Stimulated activated CD4-positive, alpha-beta T cell treated with anti-CD3 and anti-CD28 coated beads, Interleukin-1b, Interleukin-23, amount 100 ng/mL, for 48 hours (primary cell): ENCODE data around the gene CANX.
"Not testable (repeated sequence)": the region's sequence is repeated elsewhere in the genome, so short reads cannot be mapped to it uniquely, and the experiment has no call there.

ENCODE experiments used
- DNase-seq: peaks from one replicate; pipeline ENCODE4 v3.0.0-alpha.2; 2020

The CANX gene, protein sequence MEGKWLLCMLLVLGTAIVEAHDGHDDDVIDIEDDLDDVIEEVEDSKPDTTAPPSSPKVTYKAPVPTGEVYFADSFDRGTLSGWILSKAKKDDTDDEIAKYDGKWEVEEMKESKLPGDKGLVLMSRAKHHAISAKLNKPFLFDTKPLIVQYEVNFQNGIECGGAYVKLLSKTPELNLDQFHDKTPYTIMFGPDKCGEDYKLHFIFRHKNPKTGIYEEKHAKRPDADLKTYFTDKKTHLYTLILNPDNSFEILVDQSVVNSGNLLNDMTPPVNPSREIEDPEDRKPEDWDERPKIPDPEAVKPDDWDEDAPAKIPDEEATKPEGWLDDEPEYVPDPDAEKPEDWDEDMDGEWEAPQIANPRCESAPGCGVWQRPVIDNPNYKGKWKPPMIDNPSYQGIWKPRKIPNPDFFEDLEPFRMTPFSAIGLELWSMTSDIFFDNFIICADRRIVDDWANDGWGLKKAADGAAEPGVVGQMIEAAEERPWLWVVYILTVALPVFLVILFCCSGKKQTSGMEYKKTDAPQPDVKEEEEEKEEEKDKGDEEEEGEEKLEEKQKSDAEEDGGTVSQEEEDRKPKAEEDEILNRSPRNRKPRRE

DNA sequence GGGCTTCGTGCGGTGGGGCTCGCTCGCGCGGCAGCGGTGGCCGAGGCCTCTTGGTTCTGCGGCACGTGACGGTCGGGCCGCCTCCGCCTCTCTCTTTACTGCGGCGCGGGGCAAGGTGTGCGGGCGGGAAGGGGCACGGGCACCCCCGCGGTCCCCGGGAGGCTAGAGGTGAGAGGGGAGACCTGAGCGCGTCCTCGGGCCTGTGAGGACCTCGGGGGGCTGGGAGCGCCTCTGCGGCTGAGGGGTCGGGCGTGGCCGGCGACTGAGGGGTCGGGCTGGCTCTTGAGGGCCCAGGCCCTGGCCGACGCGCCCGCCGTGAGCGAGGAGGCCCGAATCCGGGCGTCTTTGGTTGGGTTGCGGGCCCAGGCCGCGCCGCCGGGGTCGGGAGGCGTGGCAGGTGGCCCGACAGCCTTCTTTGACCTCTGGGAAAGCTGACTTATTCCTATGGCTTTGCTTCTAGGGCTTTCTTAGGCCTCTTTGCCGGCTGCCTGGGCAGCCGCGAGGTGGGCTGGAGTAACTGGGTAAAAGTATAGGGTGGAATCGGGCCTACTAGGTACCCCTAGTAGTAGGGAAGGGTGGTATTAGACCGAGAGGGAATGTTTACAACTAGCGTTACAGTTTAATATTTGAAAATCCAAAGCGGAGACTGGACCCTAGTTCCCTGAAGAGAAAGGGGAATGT lies at the start of gene CANX:
Gene CANX (plus strand): TSS at position 33 of the 681 bp plus-strand sequence. CDS start 6,715 bp downstream, outside the sequence.
- DNase-seq: no peak

DNA sequence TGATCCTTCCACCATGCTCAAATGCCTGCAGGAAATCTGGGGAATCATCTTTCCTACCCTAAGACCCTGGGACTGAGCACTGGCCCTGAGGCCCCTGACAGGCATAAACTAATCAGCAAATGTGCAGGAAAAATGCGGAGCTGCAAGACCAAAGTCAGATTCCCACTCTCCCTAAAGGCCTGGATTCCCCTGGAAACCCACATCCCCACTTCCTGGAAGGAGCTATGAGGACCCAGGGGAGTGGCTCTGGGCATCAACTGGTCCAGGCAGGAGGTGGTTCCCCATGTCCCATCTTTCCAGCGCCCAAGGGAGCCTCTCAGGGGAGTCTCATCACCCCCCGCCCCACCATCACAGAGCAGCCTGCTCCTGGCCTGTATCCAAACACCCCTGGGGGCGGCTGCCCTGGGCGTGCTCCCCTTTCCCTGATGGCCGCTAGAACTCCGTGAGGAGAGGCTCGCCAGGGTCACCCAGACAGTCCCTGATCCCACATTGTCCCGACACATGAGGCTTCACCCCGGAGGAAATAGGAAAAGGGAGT lies 49.5 kb upstream of the CANX start:
- not testable (repeated sequence) for DNase-seq

DNA sequence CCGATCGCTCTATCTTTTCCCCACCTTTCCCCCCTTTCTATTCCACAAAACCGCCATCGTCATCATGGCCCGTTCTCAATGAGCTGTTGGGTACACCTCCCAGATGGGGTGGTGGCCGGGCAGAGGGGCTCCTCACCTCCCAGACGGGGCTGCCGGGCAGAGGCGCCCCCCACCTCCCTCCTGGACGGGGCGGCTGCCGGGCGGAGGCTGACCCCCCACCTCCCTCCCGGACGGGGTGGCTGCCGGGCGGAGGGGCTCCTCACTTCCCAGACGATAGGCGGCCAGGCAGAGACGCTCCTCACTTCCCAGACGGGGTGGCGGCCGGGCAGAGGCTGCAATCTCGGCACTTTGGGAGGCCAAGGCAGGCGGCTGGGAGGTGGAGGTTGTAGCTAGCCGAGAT lies 48.5 kb upstream of the CANX start:
- DNase-seq: not testable (repeated sequence)

DNA sequence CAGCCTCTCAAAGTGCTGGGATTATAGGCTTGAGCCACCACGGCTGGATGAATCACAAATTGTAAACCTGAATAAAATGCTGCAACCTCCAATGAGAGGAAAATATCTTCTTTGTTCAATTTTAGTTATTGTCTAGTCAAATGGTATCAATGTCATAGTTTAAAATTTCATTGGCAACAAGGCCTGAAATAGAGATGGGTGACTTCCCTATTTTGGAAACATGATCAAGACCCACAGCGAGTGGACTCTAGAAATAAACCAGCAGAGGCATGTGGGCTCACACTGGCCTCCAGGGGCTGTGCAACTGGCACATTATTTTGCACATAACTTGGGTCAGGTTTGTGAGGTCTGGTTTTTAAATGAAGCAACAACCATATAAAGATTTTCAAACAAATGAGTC lies 45.6 kb upstream of the CANX start:
- not testable (repeated sequence) for DNase-seq

DNA sequence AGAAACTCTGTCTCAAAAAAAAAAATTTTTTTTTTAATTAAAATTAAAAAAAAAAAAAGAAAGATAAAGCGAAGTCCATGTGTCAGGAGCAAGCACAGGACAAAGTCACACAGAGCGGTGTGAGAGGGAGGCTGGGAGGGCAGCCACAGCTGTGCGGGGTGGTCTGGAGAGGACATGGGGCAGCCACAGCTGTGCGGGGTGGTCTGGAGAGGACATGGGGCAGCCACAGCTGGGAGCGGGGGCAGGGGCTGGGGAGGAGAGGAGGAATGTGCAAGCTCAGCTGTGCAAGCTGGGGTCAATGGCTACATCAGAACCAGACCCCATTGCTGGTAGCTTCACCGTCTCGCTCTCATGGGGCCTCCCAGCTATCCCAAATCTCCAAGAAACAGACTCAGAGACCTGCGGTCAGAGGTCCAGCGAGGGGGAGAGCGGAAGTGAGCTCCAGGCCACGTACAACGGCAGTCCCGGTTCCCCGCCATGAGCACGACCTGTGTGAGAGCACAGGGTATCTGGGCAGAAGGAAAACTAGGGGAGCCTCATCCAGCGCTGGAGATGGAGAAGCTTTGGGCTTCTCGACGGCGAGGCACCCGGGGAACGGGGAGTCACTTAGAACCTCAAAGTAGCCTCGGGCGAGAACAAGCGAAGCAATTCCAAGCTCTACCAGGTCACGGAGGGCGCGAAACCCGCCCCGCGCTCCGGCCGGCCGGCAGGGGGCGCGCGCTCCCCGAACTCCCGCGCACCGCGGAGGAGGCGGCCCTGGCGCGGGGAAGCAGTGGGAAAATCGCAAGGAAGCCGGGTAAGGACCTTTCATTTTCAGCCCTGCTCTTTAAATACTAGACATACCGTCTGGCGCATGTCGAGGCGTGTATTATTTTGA lies 41.2 kb upstream of the CANX start:
- peak; percentile 11 for DNase-seq

DNA sequence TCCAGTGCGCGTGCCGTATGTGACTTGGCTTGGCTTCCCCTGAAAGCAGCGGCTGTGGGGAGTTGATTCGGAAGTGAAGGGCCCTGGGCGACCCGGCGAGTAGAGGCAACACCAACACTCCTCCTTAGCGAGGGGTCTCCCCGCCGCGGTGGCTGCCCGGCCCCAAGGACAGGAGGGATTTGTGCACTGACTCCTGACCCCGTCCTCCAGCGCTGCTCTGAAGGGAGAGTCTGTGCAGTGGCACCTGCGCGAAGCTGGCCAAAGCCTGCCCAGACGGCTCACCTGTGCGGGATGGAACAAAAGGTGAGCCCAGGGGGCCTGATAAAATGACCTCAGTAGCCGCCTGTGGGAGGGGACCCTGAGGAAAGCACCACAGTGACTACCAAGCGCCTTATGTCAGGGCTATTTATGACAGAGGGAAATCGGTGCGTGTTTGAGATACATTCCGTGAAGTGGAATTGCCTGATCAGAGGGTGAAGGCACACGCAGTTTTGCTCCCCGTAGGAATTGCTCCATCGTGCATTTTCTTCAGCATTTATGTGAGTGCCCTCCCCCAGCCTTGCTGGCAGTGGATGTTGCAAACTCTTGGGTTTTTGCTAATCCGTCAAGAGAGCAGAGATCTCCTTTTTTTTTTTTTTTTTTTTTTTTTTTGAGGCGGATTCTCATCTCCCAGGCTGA lies 40.4 kb upstream of the CANX start:
- DNase-seq: not testable (repeated sequence)

DNA sequence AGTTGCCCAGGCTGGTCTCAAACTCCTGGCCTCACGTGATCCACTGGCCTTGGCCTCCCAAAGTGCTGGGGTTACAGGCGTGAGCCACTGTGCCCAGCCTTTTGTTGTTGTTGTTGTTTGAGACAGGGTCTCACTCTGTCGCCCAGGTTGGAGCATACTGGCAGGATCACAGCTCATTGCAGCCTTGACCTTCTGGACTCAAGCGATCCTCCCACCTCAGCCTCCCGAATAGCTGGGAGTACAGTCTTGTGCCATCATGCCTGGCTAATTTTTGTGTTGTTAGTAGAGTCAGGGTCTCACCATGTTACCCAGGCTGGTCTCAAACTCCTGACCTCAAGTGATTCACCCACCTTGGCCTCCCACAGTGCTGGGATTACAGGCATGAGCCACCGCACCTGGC lies 37.1 kb upstream of the CANX start:
- DNase-seq: not testable (repeated sequence)

DNA sequence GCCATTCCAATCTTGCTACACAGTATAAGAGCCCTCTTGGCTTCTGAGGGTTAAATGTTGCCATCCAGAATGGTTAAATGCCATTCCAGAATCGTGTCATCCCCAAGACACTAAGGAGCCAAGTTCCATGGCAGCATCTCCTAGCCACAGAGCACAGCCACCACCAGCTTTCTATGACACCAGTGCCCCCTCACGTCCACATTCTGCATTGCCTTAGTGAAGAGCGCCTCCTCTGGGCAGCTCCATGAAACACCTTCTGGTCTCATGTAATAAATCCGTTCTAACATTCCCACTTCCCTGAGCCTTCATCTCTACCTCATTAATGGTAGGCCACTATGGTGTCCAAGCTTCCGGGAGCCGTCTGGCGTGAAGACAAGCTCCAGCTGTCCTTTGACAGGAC lies 30.4 kb upstream of the CANX start:
- peak; percentile 34 for DNase-seq

DNA sequence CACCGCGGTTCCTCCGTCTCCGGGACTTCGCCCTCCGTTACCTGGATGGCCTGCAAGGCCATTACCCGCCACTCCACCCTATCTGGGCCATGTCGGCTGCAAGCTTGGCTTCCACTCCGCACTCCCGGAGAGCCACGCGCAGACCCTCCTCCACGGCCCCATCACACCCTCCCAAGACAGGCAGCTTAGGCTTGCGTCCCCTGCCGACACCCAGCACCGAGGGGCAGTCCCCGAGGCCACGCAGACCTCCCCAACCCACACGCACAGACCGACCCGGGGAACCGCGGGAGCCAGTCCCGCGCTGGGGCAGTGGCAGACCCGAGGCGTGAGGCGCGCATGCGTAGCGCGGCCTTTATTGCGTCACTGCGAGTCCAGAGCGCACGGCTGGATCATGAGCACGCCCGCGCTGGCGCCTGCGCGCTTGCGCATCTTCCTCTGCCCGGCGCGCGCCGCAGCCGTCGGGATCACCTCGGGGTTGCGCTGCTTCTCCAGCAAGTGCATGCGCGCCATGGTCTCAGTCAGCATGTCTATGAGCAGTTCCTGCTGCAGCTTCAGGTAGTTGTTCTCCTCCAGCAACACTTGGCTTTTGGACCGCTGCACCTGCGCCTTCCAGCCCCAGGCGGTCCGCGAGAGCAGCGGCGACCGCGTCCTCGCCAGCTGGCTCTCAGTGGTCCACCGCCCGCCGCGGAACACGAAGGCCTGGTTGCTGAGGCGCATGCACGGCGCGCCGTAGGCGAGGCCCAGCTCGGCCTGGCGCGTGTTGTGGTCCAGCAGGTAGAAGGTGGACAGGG lies 20.3 kb upstream of the CANX start:
- DNase-seq: peak; percentile 95

DNA sequence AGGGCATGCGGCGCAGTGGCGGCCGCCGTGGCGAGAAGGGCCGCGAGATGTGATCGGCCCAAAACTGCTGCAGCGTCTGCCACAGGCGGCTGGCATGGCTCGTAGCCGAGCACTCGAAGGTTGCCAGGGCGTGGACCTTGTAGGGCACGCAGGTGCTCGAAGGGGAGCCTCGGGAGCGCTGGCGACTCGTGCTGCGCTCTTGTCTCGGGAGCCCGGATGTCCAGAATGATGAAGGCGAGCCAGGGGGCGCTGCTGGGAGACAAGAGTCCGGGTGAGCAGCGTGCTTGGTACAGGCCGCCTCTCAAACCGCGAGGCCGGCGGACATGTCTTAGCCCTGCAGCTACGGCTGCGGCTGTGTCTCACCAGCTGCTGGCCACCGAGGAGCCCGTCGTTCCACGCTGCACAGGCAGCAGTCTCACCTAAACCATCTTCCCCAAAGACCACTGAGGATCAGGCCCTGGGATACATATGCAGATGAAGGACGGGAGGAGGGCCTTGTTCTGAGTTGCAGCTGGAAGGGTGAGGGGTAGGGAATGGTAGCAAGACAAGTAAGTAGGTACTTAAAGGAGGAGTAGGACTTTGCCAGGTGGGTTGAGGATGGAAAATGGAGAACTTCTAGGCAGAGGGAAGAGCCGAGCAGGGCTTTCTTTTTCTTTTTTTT lies 19.6 kb upstream of the CANX start:
- DNase-seq: peak; percentile 71

DNA sequence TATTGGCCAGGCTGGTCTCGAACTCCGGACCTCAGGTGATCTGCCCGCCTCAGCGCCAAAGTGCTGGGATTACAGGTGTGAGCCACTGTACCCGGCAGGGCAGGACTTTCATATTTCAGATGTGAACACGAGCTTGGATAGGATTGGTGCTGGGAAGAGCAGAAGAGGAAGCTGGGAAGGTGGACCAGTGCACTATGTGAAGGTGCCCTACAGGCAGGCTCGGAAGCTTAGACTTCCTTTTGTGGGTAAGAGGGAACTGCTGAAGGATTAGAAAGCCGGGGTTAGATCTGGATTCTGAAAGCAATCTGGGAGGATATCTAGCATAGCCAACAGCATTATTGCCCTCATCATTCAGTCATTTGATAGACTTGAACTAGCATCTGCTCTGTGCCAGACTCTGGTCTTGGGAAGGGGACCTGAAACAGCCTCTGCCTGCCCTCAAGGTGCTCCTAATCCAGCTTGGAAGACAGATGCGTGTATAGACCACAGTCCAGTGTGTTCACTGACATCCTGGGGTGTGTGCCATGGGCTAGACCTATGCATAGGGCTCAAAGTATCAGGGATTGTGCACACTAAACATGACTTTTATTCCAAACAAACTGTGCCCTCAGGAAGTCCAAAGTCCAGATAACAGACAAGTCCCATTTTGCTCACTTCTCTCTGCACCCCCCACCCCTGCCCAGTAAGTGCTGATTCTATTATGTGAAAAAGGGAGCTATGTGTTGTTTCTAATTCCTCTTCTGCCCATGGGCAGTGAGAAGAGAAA lies 18.6 kb upstream of the CANX start:
- DNase-seq: no peak

DNA sequence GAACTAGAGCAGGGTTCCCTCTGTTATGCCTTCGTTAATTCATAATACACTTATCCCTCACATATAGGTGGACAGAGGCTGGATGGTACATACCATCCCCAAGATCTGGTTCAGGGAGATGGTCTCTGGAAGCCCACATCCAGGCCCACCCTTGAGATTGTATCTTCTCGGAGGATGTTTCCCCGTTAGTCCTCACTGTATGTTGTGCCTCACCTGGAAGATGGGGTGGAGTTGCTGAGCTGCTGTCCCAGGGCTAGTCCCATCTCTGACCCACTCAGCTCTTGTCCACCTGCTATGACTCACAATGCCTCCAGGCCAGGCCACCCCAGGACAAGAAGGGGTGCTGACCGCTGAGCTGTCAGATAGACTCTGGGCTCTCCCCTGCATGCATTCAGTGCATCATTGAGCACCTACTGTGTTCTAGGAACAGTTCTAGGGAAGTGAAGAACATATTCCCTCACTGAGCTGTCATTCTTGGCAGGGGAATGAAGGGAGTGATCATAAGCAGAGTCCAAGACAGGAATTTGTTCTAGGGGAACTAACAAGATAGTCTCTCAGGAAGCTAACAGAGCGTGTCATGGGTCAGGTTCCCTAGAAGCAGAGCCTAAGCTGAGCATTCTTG lies 17.9 kb upstream of the CANX start, which contains the start of gene CBY3:
Gene CBY3 (minus strand): TSS at position 255 of the 622 bp plus-strand sequence. CDS start 116 bp downstream, at position 139.
- no peak for DNase-seq

DNA sequence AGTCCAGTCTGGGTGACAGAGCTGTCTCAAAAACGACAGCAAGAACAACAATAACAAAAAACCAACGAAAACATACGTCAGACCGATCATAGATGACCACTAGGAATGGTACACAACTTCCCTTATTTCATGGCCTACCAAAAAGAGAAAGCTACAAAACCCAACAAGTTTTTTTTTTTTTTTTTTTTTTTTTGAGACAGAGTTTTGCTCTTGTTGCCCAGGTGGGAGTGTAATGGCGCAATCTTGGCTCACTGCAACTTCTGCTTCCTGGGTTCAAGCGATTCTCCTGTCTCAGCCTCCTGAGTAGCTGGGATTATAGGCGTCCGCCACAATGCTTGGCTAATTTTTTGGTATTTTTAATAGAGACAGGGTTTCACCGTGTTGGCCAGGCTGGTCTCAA lies 9.6 kb upstream of the CANX start:
- not testable (repeated sequence) for DNase-seq

DNA sequence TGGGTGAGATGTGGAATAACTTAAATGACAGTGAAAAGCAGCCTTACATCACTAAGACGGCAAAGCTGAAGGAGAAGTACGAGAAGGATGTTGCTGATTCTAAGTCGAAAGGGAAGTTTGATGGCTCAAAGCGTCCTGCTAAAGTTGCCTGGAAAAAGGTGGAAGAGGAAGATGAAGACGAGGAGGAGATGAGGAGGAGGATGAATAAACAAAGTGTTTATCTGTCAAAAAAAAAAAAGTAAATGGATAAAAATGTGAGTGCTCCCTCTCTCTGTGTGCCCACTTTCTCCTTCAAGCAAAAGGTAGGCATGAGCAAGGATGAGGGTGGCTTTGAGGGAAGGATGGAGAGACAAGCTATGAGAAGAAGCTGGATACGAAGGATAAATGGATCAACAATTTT lies 4.2 kb upstream of the CANX start:
- no peak for DNase-seq

DNA sequence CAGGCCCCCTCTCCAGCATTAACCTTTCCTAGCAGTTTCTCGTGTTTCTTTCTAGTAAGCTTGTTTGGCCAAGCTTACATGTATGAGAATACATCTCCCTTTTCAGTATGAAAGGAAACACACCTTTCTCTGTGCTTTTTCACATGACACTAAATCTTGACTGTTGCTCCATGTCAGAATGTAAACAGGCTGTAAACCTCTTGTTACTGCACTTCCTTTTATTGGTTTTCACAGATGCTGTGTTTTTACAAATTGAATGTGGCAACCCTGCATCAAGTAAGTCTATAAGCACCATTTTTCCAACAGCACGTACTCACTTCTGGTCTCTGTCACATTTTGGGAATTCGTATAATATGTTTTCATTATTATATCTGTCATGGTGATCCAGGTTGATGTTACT lies 2.2 kb upstream of the CANX start:
- no peak for DNase-seq

DNA sequence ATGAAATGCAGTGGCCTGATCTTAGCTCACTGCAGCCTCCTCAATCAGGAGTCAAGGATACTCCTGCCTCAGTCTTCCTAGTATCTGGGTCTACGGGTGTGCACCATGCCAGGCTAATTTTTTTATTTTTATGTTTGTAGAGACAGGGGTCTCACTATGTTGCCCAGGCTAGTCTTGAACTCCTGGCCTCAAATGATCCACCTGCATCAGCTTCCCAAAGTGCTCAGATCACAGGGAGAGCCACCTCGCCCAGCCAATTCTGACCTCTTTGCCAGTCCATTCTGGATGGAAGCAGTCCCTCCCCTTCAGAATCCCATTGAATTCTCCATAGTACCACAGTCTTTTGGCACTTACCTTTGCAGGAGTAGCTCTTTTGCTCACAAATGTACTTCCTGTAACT lies 1.7 kb upstream of the CANX start:
- DNase-seq: no peak

DNA sequence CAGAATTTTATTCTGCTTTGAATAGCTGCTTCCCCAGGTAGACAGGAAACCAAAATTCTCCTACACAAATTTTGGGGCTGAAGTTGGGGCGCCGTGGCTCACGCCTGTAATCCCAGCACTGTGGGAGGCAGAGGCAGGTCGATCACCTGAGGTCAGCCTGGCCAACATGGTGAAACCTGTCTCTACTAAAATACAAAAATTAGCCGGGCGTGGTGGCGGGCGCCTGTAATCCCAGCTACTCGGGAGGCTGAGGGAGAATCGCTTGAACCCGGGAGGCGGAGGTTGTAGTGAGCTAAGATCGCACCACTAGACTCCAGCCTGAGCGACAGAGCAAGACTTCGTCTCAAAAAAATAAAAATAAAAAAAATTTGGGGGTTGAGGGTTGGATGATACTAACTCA lies 1.2 kb upstream of the CANX start:
- DNase-seq: not testable (repeated sequence)

DNA sequence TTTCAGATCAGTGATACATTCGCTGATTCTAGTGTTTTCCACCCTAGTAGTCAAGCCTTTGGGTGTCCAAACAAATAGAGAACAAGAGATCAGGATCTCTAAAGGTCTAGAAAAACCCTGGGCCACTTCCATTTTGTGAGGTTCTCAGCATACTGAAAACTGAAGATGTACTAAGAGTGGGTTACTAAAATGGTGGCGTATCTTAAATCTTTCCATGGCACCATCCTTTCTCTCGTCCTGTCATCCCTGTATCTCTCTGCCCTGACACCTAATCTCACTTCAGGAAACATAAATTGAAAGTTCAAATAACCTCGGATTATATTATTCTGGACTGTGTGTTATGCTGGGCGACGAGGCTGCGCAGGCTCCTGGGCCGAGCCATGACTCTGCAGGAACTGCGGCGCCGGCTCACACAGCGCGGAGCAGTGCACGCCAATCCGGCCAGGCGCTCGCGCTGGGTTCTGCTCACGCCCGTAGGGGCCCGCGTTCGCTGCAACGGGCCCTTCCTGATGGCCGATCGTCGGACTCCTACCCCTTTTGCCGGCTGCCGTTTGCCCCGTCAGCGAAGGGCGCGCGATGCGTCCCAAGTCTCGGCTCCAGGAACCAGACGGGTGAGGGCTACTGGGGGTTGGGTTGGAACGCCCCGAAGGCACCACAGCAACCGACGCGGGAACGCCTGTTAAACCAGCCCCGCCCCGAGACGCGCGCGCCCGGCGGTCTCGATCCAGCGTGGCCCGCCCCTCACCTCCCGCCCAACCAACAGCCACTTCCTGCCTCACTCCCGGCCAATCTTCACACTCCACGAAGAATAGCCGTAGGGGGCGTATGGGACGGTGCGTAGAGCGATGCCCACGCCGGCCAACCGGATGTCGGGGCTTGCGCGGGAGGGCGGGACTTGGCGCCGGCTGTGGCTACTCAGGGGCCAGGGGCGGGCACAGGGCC lies 503 bp upstream of the CANX start:
- DNase-seq: peak; percentile 99
